Measurements from ENCODE around the gene FAM184A. TPM values are rescaled to one million over a fixed set of nuclear protein-coding genes. Genes with fewer than 3 reads are reported as not detected.

Gene FAM184A
- total RNA-seq, 3 donors from 2014 or later: 8.6 to 10.9 (median 10.4) TPM

GRCh38 chr6:119077391-119077642 lies 1.1 kb downstream of the FAM184A start:
- H3K4me3 Mint-ChIP-seq: peak overlapping the region; percentile 81
- peaks cover 48% of the 10 kb centered on the region for H3K4me1 Mint-ChIP-seq (ENCODE audit: low read depth)
- H3K27me3 Mint-ChIP-seq (ENCODE audit: low read depth): no peaks in the 10 kb centered on the region

GRCh38 chr6:119076576-119077390 lies 1.7 kb downstream of the FAM184A start:
- Mint-ChIP-seq H3K27me3 (ENCODE audit: low read depth) (no peaks in the 10 kb centered on the region), H3K36me3 (ENCODE audit: insufficient read depth) (no peaks in the 10 kb centered on the region), H3K4me1 (ENCODE audit: low read depth) (peaks cover 48% of the 10 kb centered on the region), H3K9me3 (no peaks in the 10 kb centered on the region), H3K4me3 (peak overlapping the region; percentile 81)
- DNase-seq (no peak), ATAC-seq (peak; percentile 6 to 15)

More at GRCh38 chr6:119077391-119077642, 1.1 kb downstream of the FAM184A start:
- no peaks in the 10 kb centered on the region for H3K36me3 Mint-ChIP-seq (ENCODE audit: insufficient read depth)
- ATAC-seq (no peak), DNase-seq (no peak)
- peaks cover 4% of the 10 kb centered on the region for H3K9me3 Mint-ChIP-seq

- Mint-ChIP-seq H3K27me3 (ENCODE audit: low read depth) (no peaks in the 10 kb centered on the region), H3K36me3 (ENCODE audit: insufficient read depth) (no peaks in the 10 kb centered on the region), H3K9me3 (no peaks in the 10 kb centered on the region), H3K4me3 (peak overlapping the region; percentile 81), H3K4me1 (ENCODE audit: low read depth) (peaks cover 48% of the 10 kb centered on the region)
- peak; percentile 34 for DNase-seq
- ATAC-seq: peak; percentile 41 to 45
Measured at GRCh38 chr6:119076173-119076572, 2.3 kb downstream of the FAM184A start.

- H3K36me3 Mint-ChIP-seq (ENCODE audit: insufficient read depth): no peaks in the 10 kb centered on the region
- peaks cover 48% of the 10 kb centered on the region for H3K4me1 Mint-ChIP-seq (ENCODE audit: low read depth)
- no peaks in the 10 kb centered on the region for H3K9me3 Mint-ChIP-seq
- peak overlapping the region; percentile 81 for H3K4me3 Mint-ChIP-seq
- H3K27me3 Mint-ChIP-seq (ENCODE audit: low read depth): no peaks in the 10 kb centered on the region
- no peak for ATAC-seq
- DNase-seq: no peak
Measured at GRCh38 chr6:119075200-119075981, 3.1 kb downstream of the FAM184A start.

- ATAC-seq (no peak), DNase-seq (no peak)
- Mint-ChIP-seq H3K9me3 (no peaks in the 10 kb centered on the region), H3K36me3 (ENCODE audit: insufficient read depth) (no peaks in the 10 kb centered on the region), H3K27me3 (ENCODE audit: low read depth) (no peaks in the 10 kb centered on the region), H3K4me1 (ENCODE audit: low read depth) (peaks cover 36% of the 10 kb centered on the region), H3K4me3 (no peak overlapping the region)
Measured at GRCh38 chr6:119073307-119074051, 5.0 kb downstream of the FAM184A start.

- no peak overlapping the region for H3K4me3 Mint-ChIP-seq
- H3K9me3 Mint-ChIP-seq: no peaks in the 10 kb centered on the region
- H3K36me3 Mint-ChIP-seq (ENCODE audit: insufficient read depth): no peaks in the 10 kb centered on the region
- no peak for ATAC-seq
- no peaks in the 10 kb centered on the region for H3K27me3 Mint-ChIP-seq (ENCODE audit: low read depth)
- DNase-seq: no peak
- peaks cover 24% of the 10 kb centered on the region for H3K4me1 Mint-ChIP-seq (ENCODE audit: low read depth)
Measured at GRCh38 chr6:119071576-119071975, 6.9 kb downstream of the FAM184A start.

GRCh38 chr6:119067091-119067490 lies 11.4 kb downstream of the FAM184A start:
- H3K36me3 Mint-ChIP-seq (ENCODE audit: insufficient read depth): no peaks in the 10 kb centered on the region
- H3K4me3 Mint-ChIP-seq: no peak overlapping the region
- no peaks in the 10 kb centered on the region for H3K27me3 Mint-ChIP-seq (ENCODE audit: low read depth)
- DNase-seq: no peak
- no peak for ATAC-seq
- no peaks in the 10 kb centered on the region for H3K9me3 Mint-ChIP-seq
- no peaks in the 10 kb centered on the region for H3K4me1 Mint-ChIP-seq (ENCODE audit: low read depth)

GRCh38 chr6:119066517-119066916 lies 11.9 kb downstream of the FAM184A start:
- H3K36me3 Mint-ChIP-seq (ENCODE audit: insufficient read depth): no peaks in the 10 kb centered on the region
- no peaks in the 10 kb centered on the region for H3K27me3 Mint-ChIP-seq (ENCODE audit: low read depth)
- ATAC-seq (no peak), DNase-seq (no peak)
- no peaks in the 10 kb centered on the region for H3K4me1 Mint-ChIP-seq (ENCODE audit: low read depth)
- no peak overlapping the region for H3K4me3 Mint-ChIP-seq
- no peaks in the 10 kb centered on the region for H3K9me3 Mint-ChIP-seq

- H3K4me3 Mint-ChIP-seq: no peak overlapping the region
- ATAC-seq: no peak
- H3K9me3 Mint-ChIP-seq: no peaks in the 10 kb centered on the region
Measured at GRCh38 chr6:119065955-119066354, 12.5 kb downstream of the FAM184A start.

GRCh38 chr6:119065382-119065781 lies 13.1 kb downstream of the FAM184A start:
- no peaks in the 10 kb centered on the region for H3K9me3 Mint-ChIP-seq
- DNase-seq (no peak), ATAC-seq (no peak)
- no peaks in the 10 kb centered on the region for H3K4me1 Mint-ChIP-seq (ENCODE audit: low read depth)
- no peaks in the 10 kb centered on the region for H3K27me3 Mint-ChIP-seq (ENCODE audit: low read depth)
- no peaks in the 10 kb centered on the region for H3K36me3 Mint-ChIP-seq (ENCODE audit: insufficient read depth)
- no peak overlapping the region for H3K4me3 Mint-ChIP-seq

More at GRCh38 chr6:119065955-119066354, 12.5 kb downstream of the FAM184A start:
- Mint-ChIP-seq H3K36me3 (ENCODE audit: insufficient read depth) (no peaks in the 10 kb centered on the region), H3K4me1 (ENCODE audit: low read depth) (no peaks in the 10 kb centered on the region), H3K27me3 (ENCODE audit: low read depth) (no peaks in the 10 kb centered on the region)
- DNase-seq: no peak

- H3K27me3 Mint-ChIP-seq (ENCODE audit: low read depth): no peaks in the 10 kb centered on the region
- H3K4me1 Mint-ChIP-seq (ENCODE audit: low read depth): peaks cover 2% of the 10 kb centered on the region
- H3K9me3 Mint-ChIP-seq: no peaks in the 10 kb centered on the region
- peaks cover 2% of the 10 kb centered on the region for H3K36me3 Mint-ChIP-seq (ENCODE audit: insufficient read depth)
- no peak overlapping the region for H3K4me3 Mint-ChIP-seq
- ATAC-seq (no peak), DNase-seq (no peak)
Measured at GRCh38 chr6:119063491-119063890, 15.0 kb downstream of the FAM184A start.

GRCh38 chr6:119061215-119061614 lies 17.2 kb downstream of the FAM184A start:
- Mint-ChIP-seq H3K4me3 (no peak overlapping the region), H3K36me3 (ENCODE audit: insufficient read depth) (peaks cover 2% of the 10 kb centered on the region), H3K4me1 (ENCODE audit: low read depth) (peaks cover 2% of the 10 kb centered on the region), H3K27me3 (ENCODE audit: low read depth) (no peaks in the 10 kb centered on the region), H3K9me3 (no peaks in the 10 kb centered on the region)
- no peak for DNase-seq
- no peak for ATAC-seq

GRCh38 chr6:119060255-119060907 lies 18.1 kb downstream of the FAM184A start:
- DNase-seq: no peak
- Mint-ChIP-seq H3K4me1 (ENCODE audit: low read depth) (peaks cover 2% of the 10 kb centered on the region), H3K4me3 (no peak overlapping the region), H3K9me3 (peaks cover 5% of the 10 kb centered on the region), H3K27me3 (ENCODE audit: low read depth) (no peaks in the 10 kb centered on the region), H3K36me3 (ENCODE audit: insufficient read depth) (peaks cover 2% of the 10 kb centered on the region)
- peak in 1 of 2 donors; percentile 27 for ATAC-seq

- Mint-ChIP-seq H3K27me3 (ENCODE audit: low read depth) (no peaks in the 10 kb centered on the region), H3K36me3 (ENCODE audit: insufficient read depth) (peaks cover 7% of the 10 kb centered on the region), H3K4me1 (ENCODE audit: low read depth) (peaks cover 15% of the 10 kb centered on the region), H3K9me3 (peaks cover 11% of the 10 kb centered on the region), H3K4me3 (no peak overlapping the region)
- no peak for DNase-seq
- ATAC-seq: no peak
Measured at GRCh38 chr6:119055069-119055468, 23.4 kb downstream of the FAM184A start.
